Right lobe of liver (tissue), 6 donors: ENCODE measurements around the gene GRWD1. TPM values are rescaled to one million over a fixed set of nuclear protein-coding genes. Genes with fewer than 3 reads are reported as not detected.
A peak's percentile ranks its signal among the peaks of the same experiment; 100 is the strongest.

Source experiments
- ATAC-seq, 4 donors: fragments of 200-7000 bp; cut with Tn5 transposase; one replicate each; pipeline ENCODE4 v1.9.1; 2020; ENCODE audit warnings: mild to moderate bottlenecking in 4 of 4, moderate library complexity in 4 of 4
- DNase-seq, 3 donors: peaks; one replicate each; pipeline ENCODE4 v3.0.0-alpha.2; 2020
- H3K27ac ChIP-seq, 3 donors: fragments of 200-600 bp; one replicate each; pipeline ENCODE4 v1.8.0; 2022
- H3K27me3 ChIP-seq, 2 donors: fragments of 200-600 bp; one replicate each; pipeline ENCODE4 v1.8.0; 2022
- H3K36me3 ChIP-seq, 4 donors: fragments of 200-600 bp; sonication (generic) in 1 of 4; one replicate each; pipeline versions ENCODE4 v1.5.1 to v1.8.0; 2017 to 2022; ENCODE audit warnings: control low read depth in 1 of 4
- H3K4me1 ChIP-seq, 4 donors: fragments of 200-600 bp; sonication (generic) in 1 of 4; one replicate each; pipeline versions ENCODE4 v1.5.1 to v1.8.0; 2017 to 2022; ENCODE audit warnings: control low read depth in 1 of 4
- H3K4me3 ChIP-seq, 3 donors: fragments of 200-600 bp; one replicate each; pipeline ENCODE4 v1.8.0; 2022
- H3K9me3 ChIP-seq, 4 donors: fragments of 200-600 bp; sonication (generic) in 1 of 4; one replicate each; pipeline versions ENCODE4 v1.5.1 to v1.8.0; 2017 to 2022; ENCODE audit warnings: control low read depth in 1 of 4
- CTCF ChIP-seq, 4 donors: fragments of 200-600 bp in 3 of 4; fragments of 450-650 bp in 1 of 4; IDR thresholded peaks; one replicate each; pipeline versions ENCODE4 v1.5.1 to v1.8.0; 2016 to 2022; ENCODE audit warnings: antibody characterized with exemption in 4 of 4, mild to moderate bottlenecking in 2 of 4
- POLR2A ChIP-seq: fragments of 450-650 bp; IDR thresholded peaks from one replicate; pipeline ENCODE4 v1.6.1; 2017; ENCODE audit warnings: antibody characterized with exemption, mild to moderate bottlenecking
- WGBS: methylation state at CpG from one replicate; pipeline ENCODE4 v1.1.6; 2018; ENCODE audit warnings: low coverage, low lambda C conversion rate; ENCODE audit not compliant: insufficient coverage; ENCODE audit errors: missing lambda C conversion rate; 5-methylcytosine and 5-hydroxymethylcytosine counted together
- intact Hi-C, 2 donors: fragments of 100-400 bp; cut with DNase I; formaldehyde crosslinking; loops; one replicate each; pipeline versions ENCODE4 v1.11.2 to v1.14.1; 2022
- total RNA-seq, 6 experiments: library from RNA; depleted of rRNA in 2 of 6; stranded (reverse); fragments of >200 nt in 2 of 6; fragmentation: NEBNext Ultra II Directional in 3 of 6; extraction: Animal tissue kit (Norgen Biotek cat#: 25700) in 3 of 6; gene quantifications; one replicate each; pipeline versions ENCODE4 v1.1.0 to v1.2.4, GENCODE V29; 2016 to 2023
- donor health status: DM: no; HTN: yes; CAD: no.
- donor health status: DM: no; HTN: no; CAD: no.
- donor health status: DM: no; HTN: no; CAD: no.
- donor health status: DM: no; HTN: yes; CAD: no.
- donor health status: DM: no; HTN: yes; CAD: no.

The GRWD1 gene
- total RNA-seq, 6 experiments from 2014 or later = 14.7 to 31.0 (median 17.6) TPM

- no peak overlapping the region for H3K4me3 ChIP-seq
- intact Hi-C loops = no loop called here
- no peaks in the 10 kb centered on the region for H3K27me3 ChIP-seq
- H3K36me3 ChIP-seq = peaks cover 0 to 29% (median 14%) of the 10 kb centered on the region in 4 donors
- ATAC-seq (no peak), DNase-seq (no peak)
- H3K27ac ChIP-seq = no peak overlapping the region
- peaks cover 0 to 7% (median 3%) of the 10 kb centered on the region in 4 donors for H3K4me1 ChIP-seq
- no peaks in the 10 kb centered on the region for H3K9me3 ChIP-seq
- 63% methylated on average over 5 of the region's 10 CpGs for WGBS
- TF ChIP-seq POLR2A = no peak
- TF ChIP-seq CTCF (IDR thresholded peaks at IDR 0.05) = no peak
Observed at GRCh38 chr19:48477067-48477685, 31.4 kb downstream of the GRWD1 start.

- intact Hi-C loops = no loop called here
- Histone ChIP-seq H3K36me3 (peaks cover 0 to 23% (median 13%) of the 10 kb centered on the region in 4 donors), H3K27me3 (no peaks in the 10 kb centered on the region), H3K4me1 (peaks cover 0 to 7% (median 3%) of the 10 kb centered on the region in 4 donors), H3K4me3 (no peak overlapping the region), H3K9me3 (no peaks in the 10 kb centered on the region), H3K27ac (no peak overlapping the region)
- TF ChIP-seq CTCF (IDR thresholded peaks at IDR 0.05) (no peak), POLR2A (no peak)
- WGBS = 78% methylated on average over 9 of the region's 22 CpGs
- no peak for ATAC-seq
- peak in 1 of 3 donors; percentile 19 for DNase-seq
Observed at GRCh38 chr19:48477698-48478338, 32.0 kb downstream of the GRWD1 start.

GRCh38 chr19:48478339-48479256 lies 32.8 kb downstream of the GRWD1 start:
- no peak overlapping the region for H3K27ac ChIP-seq
- intact Hi-C loops = no loop called here
- peaks cover 0 to 23% (median 10%) of the 10 kb centered on the region in 4 donors for H3K36me3 ChIP-seq
- DNase-seq = no peak
- H3K9me3 ChIP-seq = no peaks in the 10 kb centered on the region
- no peak overlapping the region for H3K4me3 ChIP-seq
- H3K4me1 ChIP-seq = peaks cover 0 to 7% (median 3%) of the 10 kb centered on the region in 4 donors
- WGBS = 73% methylated on average over 14 of the region's 29 CpGs
- ATAC-seq = no peak
- TF ChIP-seq POLR2A (no peak), CTCF (IDR thresholded peaks at IDR 0.05) (no peak)
- no peaks in the 10 kb centered on the region for H3K27me3 ChIP-seq

DNA sequence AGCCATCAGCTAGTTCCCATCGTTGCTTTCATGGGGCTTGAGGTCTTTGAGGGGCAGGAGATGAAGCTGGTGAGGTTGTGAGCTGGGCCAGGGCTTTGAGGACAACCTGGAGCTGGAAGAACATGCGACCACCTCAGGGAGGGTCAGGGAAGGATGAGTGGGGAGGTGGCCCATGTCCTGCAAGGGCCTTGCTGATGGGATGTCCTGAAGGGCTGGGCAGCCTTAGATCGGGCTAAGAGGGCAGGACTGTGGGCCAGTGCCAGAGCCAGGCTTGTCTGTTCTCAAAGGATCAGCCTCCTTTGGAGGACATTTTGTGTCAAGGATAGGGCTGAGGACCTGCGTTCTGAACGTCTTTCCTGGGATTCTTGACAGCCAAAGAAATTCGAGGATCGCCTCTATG lies 33.9 kb downstream of the GRWD1 start:
- DNase-seq = no peak
- intact Hi-C loops = no loop called here

More for the DNA sequence above, 33.9 kb downstream of the GRWD1 start:
- peak in 3 of 4 donors; percentile 6 to 18 (median 15) for ATAC-seq
- WGBS = no CpG with 5 or more reads among the region's 7 CpGs
- H3K36me3 ChIP-seq = peaks cover 0 to 14% (median 7%) of the 10 kb centered on the region in 4 donors
- no peak overlapping the region for H3K27ac ChIP-seq
- no peaks in the 10 kb centered on the region for H3K9me3 ChIP-seq
- H3K4me3 ChIP-seq = peak overlapping the region in 1 of 3 donors; percentile 30
- peaks cover 0 to 7% (median 3%) of the 10 kb centered on the region in 4 donors for H3K4me1 ChIP-seq
- no peaks in the 10 kb centered on the region for H3K27me3 ChIP-seq
- no peak for TF ChIP-seq POLR2A
- no peak for TF ChIP-seq CTCF (IDR thresholded peaks at IDR 0.05)
